ENCODE measurements around the gene ANKS1A.

- no peak for TF ChIP-seq POLR2AphosphoS5 (IDR thresholded peaks at IDR 0.05)
- no peak for TF ChIP-seq CTCF (IDR thresholded peaks at IDR 0.05 in 8 of 11, conservative IDR thresholded peaks at IDR 0.05 in 3 of 11)
Measured at GRCh38 chr6:35042031-35042815, 153.2 kb downstream of the ANKS1A start.
